Aorta (tissue), 5 donors: ENCODE measurements around the gene TRIM38. TPM values are rescaled to one million over a fixed set of nuclear protein-coding genes. Genes with fewer than 3 reads are reported as not detected.
"Not testable (repeated sequence)": the region's sequence is repeated elsewhere in the genome, so short reads cannot be mapped to it uniquely, and the experiment has no call there.

Source experiments
- ATAC-seq: fragments of 200-7000 bp; cut with Tn5 transposase; one replicate; pipeline ENCODE4 v1.9.1; 2022; ENCODE audit warnings: moderate library complexity; ENCODE audit not compliant: low FRiP score
- DNase-seq, 2 donors: peaks; one replicate each; pipeline ENCODE4 v3.0.0-alpha.2; 2020
- H3K27ac ChIP-seq, 2 donors: one replicate each; pipeline ENCODE4 v1.5.1; 2013; ENCODE audit warnings: low read length in 2 of 2, mild to moderate bottlenecking in 2 of 2, moderate library complexity in 2 of 2, control low read depth in 1 of 2, inconsistent platforms in 1 of 2, low read depth in 1 of 2
- H3K27me3 ChIP-seq, 2 donors: one replicate each; pipeline ENCODE4 v1.6.1; 2013; ENCODE audit warnings: control low read depth in 1 of 2, low read length in 1 of 2, mild to moderate bottlenecking in 1 of 2, moderate library complexity in 1 of 2; ENCODE audit not compliant: insufficient read depth in 2 of 2, control insufficient read depth in 1 of 2
- H3K36me3 ChIP-seq, 2 donors: one replicate each; pipeline ENCODE4 v1.6.1; 2013; ENCODE audit warnings: control low read depth in 1 of 2, low read length in 1 of 2, mild to moderate bottlenecking in 1 of 2; ENCODE audit not compliant: insufficient read depth in 2 of 2, control insufficient read depth in 1 of 2
- H3K4me1 ChIP-seq, 2 donors: one replicate each; pipeline ENCODE4 v1.6.1; 2013; ENCODE audit warnings: low read length in 2 of 2, control low read depth in 1 of 2, mild to moderate bottlenecking in 1 of 2, moderate library complexity in 1 of 2; ENCODE audit not compliant: insufficient read depth in 2 of 2, control insufficient read depth in 1 of 2
- H3K4me3 ChIP-seq, 2 donors: one replicate each; pipeline ENCODE4 v1.5.1; 2013; ENCODE audit warnings: low read length in 2 of 2, control low read depth in 1 of 2, mild to moderate bottlenecking in 1 of 2
- H3K9me3 ChIP-seq: one replicate; pipeline ENCODE4 v1.6.1; 2013; ENCODE audit warnings: mild to moderate bottlenecking, low read length; ENCODE audit not compliant: control insufficient read depth
- WGBS, 2 donors: extraction: QIAGEN DNeasy Blood & Tissue Kit; methylation state at CpG; one replicate each; pipeline ENCODE4 v1.1.7; 2013; 5-methylcytosine and 5-hydroxymethylcytosine counted together
- intact Hi-C, 2 donors: fragments of 100-400 bp; cut with DNase I; formaldehyde crosslinking; loops; one replicate each; pipeline versions ENCODE4 v1.14.2 to v1.15.0; 2022
- polyA plus RNA-seq, 2 donors: library from polyadenylated mRNA; stranded (reverse); fragments of 200-250 nt; gene quantifications; one replicate each; pipeline ENCODE4 v1.2.3, GENCODE V29; 2013
- total RNA-seq, 2 donors: library from RNA; stranded (reverse); fragmentation: NEBNext Ultra II Directional; extraction: Animal tissue kit (Norgen Biotek cat#: 25700); gene quantifications; one replicate each; pipeline ENCODE4 v1.2.1, GENCODE V29; 2021
- donor health status: healthy with polysubstance abuse.
- donor health status: Bipolar disorder and iron deficiency.
- donor health status: DM: no; HTN: no; CAD: no.
- donor health status: DM: no; HTN: no; CAD: no.
- donor health status: DM: yes; HTN: yes; CAD: no.

The TRIM38 gene
- total and polyA plus RNA-seq, 4 donors = 6.4 to 24.8 (median 18.1) TPM

DNA sequence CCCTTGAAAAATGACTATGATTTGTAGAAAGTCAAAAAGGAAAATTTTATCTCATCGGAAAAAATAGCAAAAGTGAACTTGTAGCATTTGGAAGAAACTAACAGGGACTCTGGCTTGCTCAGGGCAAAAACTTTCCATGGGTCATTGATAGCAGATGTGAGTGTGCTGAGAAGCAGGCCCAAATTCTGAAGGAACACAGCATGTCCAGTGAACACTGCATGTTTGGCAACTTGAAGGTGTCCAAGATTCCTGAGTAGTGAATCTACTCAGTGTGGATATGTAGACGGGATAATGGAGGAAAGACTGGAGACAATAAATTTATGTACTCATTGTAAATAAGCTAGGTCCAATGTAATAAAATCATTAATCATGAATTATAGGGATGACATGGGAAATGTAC, 40.3 kb upstream of the TRIM38 start:
- no peak overlapping the region for H3K27ac ChIP-seq
- ATAC-seq = peak; percentile 59
- no peak overlapping the region for H3K4me3 ChIP-seq
- H3K4me1 ChIP-seq = no peaks in the 10 kb centered on the region
- H3K36me3 ChIP-seq = no peaks in the 10 kb centered on the region
- 4 to 5% methylated on average over 2 of the region's 2 CpGs for WGBS, 2 donors
- intact Hi-C loops = no loop called here
- no peaks in the 10 kb centered on the region for H3K27me3 ChIP-seq
- peak in 1 of 2 donors; percentile 55 for DNase-seq
- H3K9me3 ChIP-seq = no peaks in the 10 kb centered on the region

DNA sequence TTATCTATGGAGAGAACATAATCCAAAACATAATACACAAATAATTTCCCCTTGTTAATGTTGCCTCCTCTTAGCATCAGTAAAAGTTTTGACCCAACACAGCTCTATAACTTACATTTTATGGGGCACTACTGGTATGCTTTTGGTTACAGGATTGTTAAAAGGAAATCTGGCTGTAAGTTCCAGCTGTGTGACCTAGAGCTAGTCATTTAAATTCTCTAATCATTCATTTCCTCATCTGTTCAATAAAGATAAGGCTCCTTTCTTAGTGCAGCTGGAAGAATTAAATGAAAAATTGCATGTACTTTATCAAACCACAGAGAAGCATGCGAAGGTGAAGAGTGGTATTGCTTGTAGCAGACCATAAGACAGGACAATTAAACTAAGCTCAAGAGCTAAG, 36.7 kb upstream of the TRIM38 start:
- Histone ChIP-seq H3K4me1 (no peaks in the 10 kb centered on the region), H3K36me3 (no peaks in the 10 kb centered on the region), H3K4me3 (no peak overlapping the region), H3K27ac (no peak overlapping the region), H3K27me3 (no peaks in the 10 kb centered on the region), H3K9me3 (no peaks in the 10 kb centered on the region)
- 85 to 89% methylated on average over 1 of the region's 1 CpG for WGBS, 2 donors
- DNase-seq (no peak), ATAC-seq (no peak)
- intact Hi-C loops = no loop called here

DNA sequence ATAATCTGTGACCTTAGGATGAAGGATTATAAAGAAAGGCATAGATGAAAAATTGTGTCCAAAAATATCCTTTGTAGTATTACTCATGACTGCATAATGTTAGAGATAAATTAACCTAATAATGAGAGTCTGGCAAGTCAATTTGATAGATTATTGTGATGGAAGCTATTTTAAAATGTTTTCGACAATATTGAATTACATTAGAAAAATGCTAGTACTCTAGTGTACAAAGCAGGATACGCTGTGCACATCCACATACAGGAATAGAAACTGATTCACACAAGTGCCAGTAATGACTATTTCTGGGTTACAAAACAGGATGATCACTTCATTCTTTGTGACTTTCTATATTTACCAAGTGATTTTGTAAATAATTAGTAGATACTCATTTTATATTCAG, 35.4 kb upstream of the TRIM38 start:
- intact Hi-C loops = no loop called here
- no peak for ATAC-seq
- 65 to 72% methylated on average over 2 of the region's 2 CpGs for WGBS, 2 donors

DNA sequence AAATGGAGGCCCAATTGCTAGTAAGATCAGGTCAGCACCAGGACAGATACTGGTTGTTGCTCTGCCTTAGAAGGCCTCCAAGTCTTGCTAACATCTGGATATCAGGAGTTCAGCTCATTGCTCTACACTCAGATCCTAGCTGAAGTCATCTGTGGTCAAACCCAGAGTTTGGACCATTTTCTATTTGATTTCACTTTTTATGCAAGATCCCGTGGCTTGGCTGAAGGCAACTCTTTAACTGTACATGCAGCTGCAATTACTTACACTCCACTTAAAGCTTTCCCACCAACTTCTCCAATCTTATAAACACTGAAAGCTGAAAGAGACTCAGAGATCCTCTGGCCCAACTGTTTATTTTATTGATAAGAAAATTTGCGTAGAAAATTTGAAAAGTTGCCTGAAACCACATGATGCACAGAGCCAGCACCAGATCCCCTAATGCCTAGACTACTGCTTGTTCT, 34.8 kb upstream of the TRIM38 start:
- no peaks in the 10 kb centered on the region for H3K4me1 ChIP-seq
- H3K9me3 ChIP-seq = no peaks in the 10 kb centered on the region
- no peak overlapping the region for H3K27ac ChIP-seq
- H3K36me3 ChIP-seq = no peaks in the 10 kb centered on the region
- DNase-seq (no peak), ATAC-seq (peak; percentile 50)
- H3K4me3 ChIP-seq = no peak overlapping the region
- WGBS, 2 donors = 7 to 8% methylated on average over 2 of the region's 2 CpGs
- intact Hi-C loops = no loop called here
- H3K27me3 ChIP-seq = no peaks in the 10 kb centered on the region

More for the DNA sequence above, 35.4 kb upstream of the TRIM38 start:
- Histone ChIP-seq H3K27me3 (no peaks in the 10 kb centered on the region), H3K9me3 (no peaks in the 10 kb centered on the region), H3K36me3 (no peaks in the 10 kb centered on the region), H3K27ac (no peak overlapping the region), H3K4me1 (no peaks in the 10 kb centered on the region), H3K4me3 (no peak overlapping the region)
- DNase-seq = no peak

DNA sequence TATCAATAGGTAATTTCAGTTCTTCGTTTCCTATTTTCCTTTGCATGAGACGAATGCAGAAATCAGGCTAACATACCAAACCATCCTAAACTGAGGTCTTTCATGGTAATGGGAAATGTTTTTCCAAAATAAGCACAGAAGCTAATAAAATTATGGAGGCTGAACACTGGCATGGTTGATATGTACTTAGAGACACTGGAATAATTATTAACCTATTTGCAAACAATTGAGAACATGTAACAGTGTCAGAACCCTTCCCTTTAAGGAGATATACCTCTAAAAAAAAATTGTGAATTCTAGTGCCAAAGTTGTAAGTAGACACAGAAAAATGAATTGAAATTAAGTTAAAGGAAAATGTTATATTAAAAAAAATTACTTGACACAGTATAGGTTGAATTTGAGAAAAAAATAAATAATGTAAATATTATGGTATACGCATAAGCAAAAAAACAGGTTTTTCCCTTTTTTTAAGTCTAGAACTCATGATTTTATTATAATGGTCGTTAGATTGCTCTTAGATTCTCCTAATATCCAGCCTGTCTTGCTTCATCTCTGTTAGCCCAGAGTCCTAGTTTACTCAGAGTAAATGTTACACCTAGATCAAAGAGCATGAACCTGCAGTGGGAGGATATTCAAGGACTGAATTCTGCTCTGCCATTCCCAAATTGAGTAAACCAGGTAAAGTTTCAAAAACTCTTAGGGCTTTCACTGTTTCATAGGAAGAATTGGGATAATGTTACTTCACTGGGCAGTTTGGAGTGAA, 33.9 kb upstream of the TRIM38 start:
- intact Hi-C loops = no loop called here
- no peaks in the 10 kb centered on the region for H3K4me1 ChIP-seq
- WGBS, 2 donors = 94 to 96% methylated on average over 4 of the region's 4 CpGs
- no peaks in the 10 kb centered on the region for H3K36me3 ChIP-seq
- no peaks in the 10 kb centered on the region for H3K9me3 ChIP-seq
- H3K27me3 ChIP-seq = no peaks in the 10 kb centered on the region
- no peak for ATAC-seq
- no peak for DNase-seq
- no peak overlapping the region for H3K27ac ChIP-seq
- no peak overlapping the region for H3K4me3 ChIP-seq

DNA sequence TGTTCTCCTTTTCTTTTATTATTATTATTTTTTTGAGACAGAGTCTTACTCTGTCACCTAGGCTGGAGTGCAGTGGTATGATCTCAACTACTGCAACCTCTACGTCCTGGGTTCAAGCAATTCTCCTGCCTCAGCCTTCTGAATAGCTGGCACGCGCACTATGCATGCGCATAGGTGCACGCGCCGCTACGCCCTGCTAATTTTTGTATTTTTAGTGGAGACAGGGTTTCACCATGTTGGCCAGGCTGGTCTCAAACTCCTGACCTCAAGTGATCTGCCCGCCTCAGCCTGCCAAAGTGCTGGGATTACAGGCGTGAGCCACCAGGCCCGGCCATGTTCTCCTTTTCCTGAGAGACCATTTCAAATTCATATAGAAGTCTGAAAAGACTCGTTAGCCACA, 32.8 kb upstream of the TRIM38 start:
- ATAC-seq, H3K4me3 ChIP-seq, intact Hi-C loops, DNase-seq, H3K36me3 ChIP-seq, H3K4me1 ChIP-seq, H3K27ac ChIP-seq, H3K27me3 ChIP-seq, H3K9me3 ChIP-seq: not testable (repeated sequence)
- 94 to 95% methylated on average over 12 of the region's 12 CpGs for WGBS, 2 donors

DNA sequence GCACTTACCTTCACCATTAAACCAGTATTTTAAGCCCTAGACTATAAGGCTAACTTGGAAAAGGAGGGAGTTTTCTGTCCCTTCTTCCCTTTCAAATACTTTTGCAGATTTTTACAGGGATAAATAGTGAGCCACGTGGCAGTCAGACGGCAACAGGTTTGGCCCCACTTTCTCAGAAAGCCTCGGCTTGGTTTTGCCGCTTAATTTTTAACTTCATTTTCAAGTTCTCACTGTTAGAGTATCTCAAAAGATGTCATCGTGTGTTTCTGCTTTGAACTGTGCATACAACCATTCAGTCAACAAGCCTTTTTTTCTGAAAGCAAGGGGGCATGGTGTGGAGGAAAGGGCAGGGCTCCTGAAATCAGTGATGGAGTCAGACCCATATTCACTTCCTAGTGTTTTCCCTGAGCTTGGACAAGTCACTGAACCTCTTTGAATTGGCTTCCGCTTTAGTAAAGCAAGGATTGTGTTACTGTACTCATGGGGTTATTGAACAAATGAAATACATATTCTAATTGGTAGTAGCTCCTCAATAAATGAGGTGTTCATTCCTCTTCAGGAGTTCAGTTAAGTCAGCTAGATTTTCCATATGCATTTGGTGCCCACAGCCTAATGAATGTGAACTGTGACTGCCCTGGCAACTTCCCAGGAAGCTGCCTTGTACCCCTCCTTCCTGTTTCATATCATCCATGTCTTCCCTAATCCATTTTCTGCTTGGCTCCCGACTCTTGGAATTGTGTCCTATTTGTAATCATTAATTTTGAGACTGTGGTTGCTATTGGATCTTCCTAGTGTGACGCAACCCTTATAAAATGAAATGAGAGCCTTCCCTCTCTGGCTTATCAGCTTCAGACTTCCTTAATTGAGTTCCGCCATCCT, 31.8 kb upstream of the TRIM38 start, which contains the start of gene SLC17A2:
Gene SLC17A2, minus strand, starts transcription at position 160 of the 879 bp plus-strand sequence. CDS start 4,895 bp downstream, outside the sequence.
- H3K4me1 ChIP-seq = no peaks in the 10 kb centered on the region
- intact Hi-C loops = no loop called here
- WGBS, 2 donors = 91 to 92% methylated on average over 9 of the region's 9 CpGs
- no peak within 1 kb of the TSS for H3K27ac ChIP-seq
- no peaks in the 10 kb centered on the region for H3K27me3 ChIP-seq
- H3K4me3 ChIP-seq = no peak within 1 kb of the TSS
- no peaks in the 10 kb centered on the region for H3K36me3 ChIP-seq
- no peak for ATAC-seq
- no peaks in the 10 kb centered on the region for H3K9me3 ChIP-seq
- DNase-seq = no peak

DNA sequence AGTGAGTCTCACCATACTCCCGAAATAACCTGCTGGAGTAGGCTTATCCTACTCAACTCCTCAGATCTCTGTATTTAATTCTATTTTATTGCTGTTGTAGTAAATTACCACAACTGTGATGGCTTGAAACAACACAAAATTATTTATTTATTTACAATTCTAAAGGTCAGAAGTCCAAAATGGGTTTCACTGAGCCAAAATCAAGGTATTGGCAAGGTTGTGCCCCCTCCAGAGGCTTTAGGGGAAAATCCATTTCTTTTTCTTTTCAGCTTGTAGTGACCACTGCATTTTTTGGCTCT, 31.2 kb upstream of the TRIM38 start:
- Histone ChIP-seq H3K27ac (no peak overlapping the region), H3K27me3 (no peaks in the 10 kb centered on the region), H3K4me1 (no peaks in the 10 kb centered on the region), H3K4me3 (no peak overlapping the region), H3K36me3 (no peaks in the 10 kb centered on the region), H3K9me3 (no peaks in the 10 kb centered on the region)
- intact Hi-C loops = no loop called here
- ATAC-seq (no peak), DNase-seq (no peak)
- 84 to 85% methylated on average over 1 of the region's 1 CpG for WGBS, 2 donors
